22Rv1 (cell line): Measurements from ENCODE around the gene ZBTB39.

Source experiments
- CTCF ChIP-seq: fragments of 450-650 bp; IDR thresholded peaks from 2 replicates; pipeline ENCODE4 v1.5.1; 2017; ENCODE audit warnings: mild to moderate bottlenecking
- ZFX ChIP-seq: fragments of 450-650 bp; IDR thresholded peaks from 2 replicates; pipeline ENCODE4 v1.6.1; 2017; ENCODE audit warnings: antibody characterized with exemption, borderline replicate concordance

- TF ChIP-seq CTCF (no peak), ZFX (no peak)
Observed at GRCh38 chr12:56958422-56958821, 47.9 kb downstream of the ZBTB39 start.
